CD4-positive, alpha-beta T cell treated with Interleukin-10 for 1 hour (primary cell): ENCODE data around the gene SLC66A3.

Source experiments
- DNase-seq: peaks from one replicate; pipeline ENCODE4 v3.0.0-alpha.2; 2020

Gene SLC66A3

GRCh38 chr2:11222845-11223244 lies 67.6 kb downstream of the SLC66A3 start:
- DNase-seq = no peak

GRCh38 chr2:11224887-11225286 lies 69.6 kb downstream of the SLC66A3 start:
- no peak for DNase-seq

GRCh38 chr2:11227595-11227994 lies 72.3 kb downstream of the SLC66A3 start:
- no peak for DNase-seq
